HepG2 (cell line): Measurements from ENCODE around the gene LDB3. TPM values are rescaled to one million over a fixed set of nuclear protein-coding genes. Genes with fewer than 3 reads are reported as not detected.
A peak's percentile ranks its signal among the peaks of the same experiment; 100 is the strongest.

Experiments
- ATF7-NPFF ChIP-seq: sonication (generic); formaldehyde crosslinking; IDR thresholded peaks from 2 replicates; pipeline ENCODE4 v1.8.1; 2023; ENCODE audit warnings: mild to moderate bottlenecking, low read depth, missing genetic modification reagents, moderate library complexity
- CENPBD1 ChIP-seq: sonication (generic); formaldehyde crosslinking; IDR thresholded peaks from 2 replicates; pipeline ENCODE4 v1.8.0; 2022; ENCODE audit warnings: missing genetic modification reagents, low read depth, mild to moderate bottlenecking, borderline replicate concordance
- CHCHD3 ChIP-seq: sonication (generic); formaldehyde crosslinking; IDR thresholded peaks from 2 replicates; pipeline ENCODE4 v1.8.0; 2022; ENCODE audit warnings: mild to moderate bottlenecking, missing genetic modification reagents, moderate library complexity
- CSRNP2 ChIP-seq: sonication (generic); formaldehyde crosslinking; conservative IDR thresholded peaks from 2 replicates; pipeline ENCODE4 v1.8.0; 2022; ENCODE audit warnings: low read depth, missing genetic modification reagents
- KDM6A ChIP-seq: IDR thresholded peaks from 2 replicates; pipeline ENCODE4 v1.6.1; 2016; ENCODE audit warnings: low read depth
- KIAA2018 ChIP-seq: sonication (generic); formaldehyde crosslinking; IDR thresholded peaks from 2 replicates; pipeline ENCODE4 v1.5.0; 2020; ENCODE audit warnings: mild to moderate bottlenecking, missing genetic modification reagents, borderline replicate concordance
- MXD3 ChIP-seq: IDR thresholded peaks from 2 replicates; pipeline ENCODE4 v1.6.1; 2016; ENCODE audit warnings: mild to moderate bottlenecking, missing biosample characterization, missing genetic modification reagents
- MYNN ChIP-seq: sonication (generic); formaldehyde crosslinking; IDR thresholded peaks from 2 replicates; pipeline ENCODE4 v1.4.0; 2020; ENCODE audit warnings: mild to moderate bottlenecking, low read depth, missing genetic modification reagents
- SRSF1 ChIP-seq: fragments of 200-400 bp; formaldehyde crosslinking; optimal IDR thresholded peaks from 2 replicates; pipeline ENCODE3; 2017; ENCODE audit warnings: mild to moderate bottlenecking, low read depth, low read length, moderate library complexity
- STAT6 ChIP-seq: sonication (generic); formaldehyde crosslinking; IDR thresholded peaks from 2 replicates; pipeline ENCODE4 v1.4.0; 2020; ENCODE audit warnings: missing genetic modification reagents, mild to moderate bottlenecking, borderline replicate concordance
- U2AF2 ChIP-seq: fragments of 200-400 bp; formaldehyde crosslinking; IDR thresholded peaks from 2 replicates; pipeline ENCODE4 v1.6.1; 2017; ENCODE audit warnings: low read depth, mild to moderate bottlenecking, low read length
- ZNF772 ChIP-seq: sonication (generic); formaldehyde crosslinking; IDR thresholded peaks from 2 replicates; pipeline ENCODE4 v1.5.0; 2020; ENCODE audit warnings: mild to moderate bottlenecking, missing genetic modification reagents
- ZNF883 ChIP-seq: sonication (generic); formaldehyde crosslinking; IDR thresholded peaks from 2 replicates; pipeline ENCODE4 v1.5.1; 2020; ENCODE audit warnings: mild to moderate bottlenecking, missing genetic modification reagents; ENCODE audit errors: not compliant biosample characterization
- polyA plus RNA-seq, 8 experiments: library from polyadenylated mRNA; depleted of rRNA in 3 of 8; stranded (reverse) in 7 of 8; unstranded in 1 of 8; fragments of >200 nt; fragmentation: Illumina TruSeq in 4 of 8; extraction: Trizol in 4 of 8; gene quantifications; 2 replicates each; pipeline versions ENCODE4 v1.2.1 to v1.2.3, GENCODE V29; 2011 to 2016; ENCODE audit warnings: low read depth in 4 of 8, missing spikeins in 1 of 8, mixed read lengths in 1 of 8; ENCODE audit not compliant: insufficient read depth in 1 of 8
- total RNA-seq, 5 experiments: library from RNA; depleted of rRNA; stranded (reverse); fragments of >200 nt; fragmentation: Illumina TruSeq; extraction: Trizol; gene quantifications; 2 replicates each; pipeline ENCODE4 v1.2.3, GENCODE V29; 2016; ENCODE audit warnings: low read depth in 1 of 5

Gene LDB3
- total and polyA plus RNA-seq, 2 of the 13 experiments (the other 11 are each of a cell fraction or from before 2014, with no cell fraction given), result not detected

- no peak for TF ChIP-seq KIAA2018 (CRISPR knock-in tag)
- TF ChIP-seq STAT6 (CRISPR knock-in tag), result no peak
- TF ChIP-seq ATF7-NPFF (CRISPR knock-in tag), result 0 out of 2 replicates have a peak, but pooled peaks have one; percentile 14
- no peak for TF ChIP-seq ZNF883 (CRISPR knock-in tag)
- TF ChIP-seq MYNN (CRISPR knock-in tag), result no peak
- TF ChIP-seq MXD3 (CRISPR knock-in tag), result no peak
- no peak for TF ChIP-seq U2AF2
- TF ChIP-seq ZNF772 (CRISPR knock-in tag), result no peak
- 0 out of 2 replicates have a peak, but pooled peaks have one; percentile 14 for TF ChIP-seq CHCHD3 (CRISPR knock-in tag)
- no peak for TF ChIP-seq KDM6A
- no peak for TF ChIP-seq CSRNP2 (CRISPR knock-in tag)
- no peak for TF ChIP-seq CENPBD1
- TF ChIP-seq SRSF1, result no peak
Measured at GRCh38 chr10:86756511-86757112, 88.3 kb downstream of the LDB3 start, which contains the start of gene BMPR1A (continued).
